KMS-11 (cell line): ENCODE measurements around the gene SOCS3.

Experiments used
- H2AFZ ChIP-seq: fragments of 200-600 bp; sonication (generic); 2 replicates; pipeline ENCODE4 v1.6.1; 2016; ENCODE audit warnings: antibody characterized with exemption, mixed run types, low read depth
- H3K27ac ChIP-seq: fragments of 200-600 bp; sonication (generic); 2 replicates; pipeline ENCODE4 v1.6.1; 2016; ENCODE audit warnings: mild to moderate bottlenecking, mixed run types
- H3K27me3 ChIP-seq: fragments of 200-600 bp; sonication (generic); 2 replicates; pipeline ENCODE4 v1.6.1; 2017; ENCODE audit warnings: mild to moderate bottlenecking, low read depth, mixed run types, moderate library complexity; ENCODE audit not compliant: insufficient read depth
- H3K36me3 ChIP-seq: fragments of 200-600 bp; sonication (generic); 2 replicates; pipeline ENCODE4 v1.6.1; 2017; ENCODE audit warnings: mild to moderate bottlenecking, mixed run types; ENCODE audit not compliant: insufficient read depth
- H3K4me1 ChIP-seq: fragments of 200-600 bp; sonication (generic); 2 replicates; pipeline ENCODE4 v1.6.1; 2016; ENCODE audit warnings: mild to moderate bottlenecking, low read depth, mixed run types; ENCODE audit not compliant: poor library complexity, severe bottlenecking
- H3K4me2 ChIP-seq: fragments of 200-600 bp; sonication (generic); 2 replicates; pipeline ENCODE4 v1.7.0; 2016; ENCODE audit warnings: mild to moderate bottlenecking, mixed run types
- H3K4me3 ChIP-seq: fragments of 200-600 bp; sonication (generic); IDR thresholded peaks from 2 replicates; pipeline ENCODE4 v1.6.1; 2017; ENCODE audit warnings: low read depth, low read length, mixed read lengths; ENCODE audit not compliant: insufficient read depth
- H3K79me2 ChIP-seq: fragments of 200-600 bp; sonication (generic); 2 replicates; pipeline ENCODE4 v1.6.1; 2016; ENCODE audit warnings: low read depth, mixed run types; ENCODE audit not compliant: insufficient read depth
- H3K9ac ChIP-seq: fragments of 200-600 bp; sonication (generic); 2 replicates; pipeline ENCODE4 v1.6.1; 2016; ENCODE audit warnings: mild to moderate bottlenecking, mixed run types
- H4K20me1 ChIP-seq: fragments of 200-600 bp; sonication (generic); 2 replicates; pipeline ENCODE4 v1.6.1; 2016; ENCODE audit warnings: mild to moderate bottlenecking, mixed run types; ENCODE audit not compliant: insufficient read depth
- CTCF ChIP-seq: fragments of 200-600 bp; sonication (generic); conservative IDR thresholded peaks from 2 replicates; pipeline ENCODE4 v1.6.1; 2017; ENCODE audit warnings: low read depth, mild to moderate bottlenecking, antibody characterized with exemption, low read length, moderate library complexity, mixed read lengths

Gene SOCS3

GRCh38 chr17:78398390-78398789 lies 38.5 kb upstream of the SOCS3 start:
- Histone ChIP-seq H3K9ac (no peak overlapping the region), H3K4me2 (no peak overlapping the region), H4K20me1 (no peaks in the 10 kb centered on the region), H3K36me3 (peaks cover 20% of the 10 kb centered on the region; the same call in 1 of the 2 replicates), H3K27ac (no peak overlapping the region), H3K4me1 (no peaks in the 10 kb centered on the region), H3K27me3 (no peaks in the 10 kb centered on the region), H3K4me3 (no peak overlapping the region), H2AFZ (no peak overlapping the region), H3K79me2 (peaks cover 10% of the 10 kb centered on the region; the same call in 1 of the 2 replicates)
- TF ChIP-seq CTCF = no peak

DNA sequence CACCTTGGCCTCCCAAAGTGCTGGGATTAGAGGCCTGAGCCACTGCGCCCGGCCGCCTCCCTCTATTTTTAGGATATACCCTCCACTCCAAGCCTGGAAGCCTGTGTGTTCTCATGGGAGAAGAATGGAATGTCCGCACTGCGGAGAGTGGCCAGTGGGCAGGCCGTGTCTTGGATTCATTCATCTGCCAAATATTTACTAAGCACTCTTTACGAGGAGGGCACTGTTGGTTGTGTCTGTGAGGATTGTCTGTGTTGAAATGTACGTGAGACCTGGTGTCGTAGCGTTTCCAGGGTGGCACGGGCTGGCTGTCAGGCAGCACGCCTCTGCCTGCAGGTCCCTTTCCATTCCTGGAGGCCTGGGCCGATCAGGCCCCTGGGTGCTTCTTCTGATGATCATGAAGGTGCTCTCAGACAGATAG lies 37.8 kb upstream of the SOCS3 start:
- H3K36me3 ChIP-seq = peaks cover 17% of the 10 kb centered on the region; the same call in 1 of the 2 replicates
- H3K79me2 ChIP-seq = peaks cover 13% of the 10 kb centered on the region; the same call in 1 of the 2 replicates
- H4K20me1 ChIP-seq = no peaks in the 10 kb centered on the region
- no peaks in the 10 kb centered on the region for H3K4me1 ChIP-seq
- no peak overlapping the region for H3K9ac ChIP-seq
- H3K27me3 ChIP-seq = no peaks in the 10 kb centered on the region
- H3K4me2 ChIP-seq = no peak overlapping the region
- no peak overlapping the region for H3K27ac ChIP-seq
- no peak overlapping the region for H2AFZ ChIP-seq
- no peak overlapping the region for H3K4me3 ChIP-seq
- TF ChIP-seq CTCF = no peak

DNA sequence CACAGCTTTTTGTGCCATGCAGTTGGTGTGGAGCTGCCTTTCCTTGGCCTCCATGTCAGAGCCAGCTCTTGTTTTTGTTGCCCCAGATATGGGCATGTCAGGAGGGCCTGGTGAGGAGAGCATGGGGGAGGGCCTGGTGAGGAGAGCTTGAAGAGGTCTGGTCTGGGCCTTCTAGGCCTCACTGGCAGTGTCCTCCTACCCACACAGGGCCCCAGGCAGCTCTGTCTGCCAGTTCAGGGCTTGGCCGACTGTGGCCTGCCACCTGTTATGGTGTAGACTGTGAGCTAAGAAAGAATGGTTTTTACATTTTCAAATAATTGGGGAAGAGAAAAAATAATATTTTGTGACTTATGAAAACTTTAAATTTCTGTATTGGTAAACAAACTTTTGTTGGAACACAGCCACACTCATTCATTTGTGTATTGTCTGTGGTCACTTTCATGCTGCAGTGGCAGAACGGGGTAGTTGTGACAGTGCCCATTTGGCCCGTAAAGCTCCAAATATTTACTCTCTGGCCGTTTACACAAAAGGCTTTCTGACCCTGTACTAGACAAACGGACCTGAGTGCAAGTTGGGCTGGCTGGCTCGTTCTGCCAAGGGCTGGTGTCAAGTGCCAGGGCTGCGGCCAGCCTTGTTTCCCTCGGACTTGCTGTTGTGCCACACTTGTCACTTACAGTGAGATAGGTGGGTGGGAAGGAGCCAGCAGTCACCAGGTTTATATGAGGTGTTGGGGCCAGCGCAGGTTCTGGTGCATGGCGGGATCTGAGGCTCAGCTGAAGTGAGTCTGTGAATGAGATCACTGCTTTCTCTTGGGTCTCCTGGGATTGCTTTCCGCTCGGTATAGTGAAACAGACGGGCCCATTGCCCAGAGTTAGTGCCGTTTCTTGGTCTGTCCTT lies 36.8 kb upstream of the SOCS3 start:
- Histone ChIP-seq H3K4me2 (no peak overlapping the region), H3K9ac (no peak overlapping the region), H4K20me1 (no peaks in the 10 kb centered on the region), H3K27me3 (no peaks in the 10 kb centered on the region), H3K27ac (no peak overlapping the region), H3K4me1 (no peaks in the 10 kb centered on the region), H3K4me3 (no peak overlapping the region), H3K79me2 (peaks cover 23% of the 10 kb centered on the region; the same call in 1 of the 2 replicates), H3K36me3 (peaks cover 17% of the 10 kb centered on the region; the same call in 1 of the 2 replicates), H2AFZ (no peak overlapping the region)
- no peak for TF ChIP-seq CTCF

GRCh38 chr17:78395155-78395554 lies 35.3 kb upstream of the SOCS3 start:
- Histone ChIP-seq H3K27me3 (no peaks in the 10 kb centered on the region), H2AFZ (no peak overlapping the region), H3K4me2 (no peak overlapping the region), H3K36me3 (peaks cover 13% of the 10 kb centered on the region; the same call in 1 of the 2 replicates), H3K9ac (no peak overlapping the region), H4K20me1 (peaks cover 4% of the 10 kb centered on the region; the same call in 1 of the 2 replicates), H3K4me3 (no peak overlapping the region), H3K27ac (no peak overlapping the region), H3K79me2 (peaks cover 36% of the 10 kb centered on the region; the same call in 1 of the 2 replicates), H3K4me1 (no peaks in the 10 kb centered on the region)
- no peak for TF ChIP-seq CTCF
